ES-I3 (cell line): Measurements from ENCODE around the gene NFKB1.
A peak's percentile ranks its signal among the peaks of the same experiment; 100 is the strongest.
"Not testable (repeated sequence)": the region's sequence is repeated elsewhere in the genome, so short reads cannot be mapped to it uniquely, and the experiment has no call there.

Source experiments
- H3K36me3 ChIP-seq: 2 replicates; pipeline ENCODE4 v1.6.1; 2013; ENCODE audit warnings: mild to moderate bottlenecking, low read length, control low read depth, moderate library complexity; ENCODE audit not compliant: insufficient read depth
- H3K4me1 ChIP-seq: 2 replicates; pipeline ENCODE4 v1.6.1; 2013; ENCODE audit warnings: mild to moderate bottlenecking, control low read depth, low read length; ENCODE audit not compliant: insufficient read depth
- H3K9ac ChIP-seq: 2 replicates; pipeline ENCODE4 v1.6.1; 2013; ENCODE audit warnings: low read depth, mild to moderate bottlenecking, low read length, moderate library complexity
- H3K9me3 ChIP-seq: 2 replicates; pipeline ENCODE4 v1.6.1; 2013; ENCODE audit warnings: mild to moderate bottlenecking, low read length, moderate library complexity; ENCODE audit not compliant: control insufficient read depth, insufficient read depth

The NFKB1 gene

GRCh38 chr4:102500696-102501446, at the start of gene NFKB1:
NFKB1 (plus strand) TSS chr4:102501359; CDS start chr4:102525519, 24,160 bp downstream.
- H3K36me3 ChIP-seq, result no peaks in the 10 kb centered on the region
- no peaks in the 10 kb centered on the region for H3K9me3 ChIP-seq
- peak within 1 kb of the TSS; percentile 98 for H3K9ac ChIP-seq
- H3K4me1 ChIP-seq, result no peaks in the 10 kb centered on the region

GRCh38 chr4:102452854-102453253, 48.3 kb upstream of the NFKB1 start:
- Histone ChIP-seq H3K36me3 (no peaks in the 10 kb centered on the region), H3K9me3 (no peaks in the 10 kb centered on the region), H3K4me1 (peaks cover 4% of the 10 kb centered on the region; the same call in 1 of the 2 replicates), H3K9ac (no peak overlapping the region)

- Histone ChIP-seq H3K4me1 (no peaks in the 10 kb centered on the region), H3K36me3 (no peaks in the 10 kb centered on the region), H3K9ac (no peak overlapping the region), H3K9me3 (no peaks in the 10 kb centered on the region)
These were observed 47.3 kb upstream of the NFKB1 start for GRCh38 chr4:102453827-102454226.

GRCh38 chr4:102454268-102454667, 46.9 kb upstream of the NFKB1 start:
- Histone ChIP-seq H3K9me3 (no peaks in the 10 kb centered on the region), H3K36me3 (no peaks in the 10 kb centered on the region), H3K4me1 (no peaks in the 10 kb centered on the region), H3K9ac (no peak overlapping the region)

GRCh38 chr4:102454981-102455685, 46.0 kb upstream of the NFKB1 start:
- H3K9ac ChIP-seq, result no peak overlapping the region
- H3K36me3 ChIP-seq, result no peaks in the 10 kb centered on the region
- no peaks in the 10 kb centered on the region for H3K4me1 ChIP-seq
- H3K9me3 ChIP-seq, result no peaks in the 10 kb centered on the region

- no peak overlapping the region for H3K9ac ChIP-seq
- no peaks in the 10 kb centered on the region for H3K36me3 ChIP-seq
- H3K4me1 ChIP-seq, result no peaks in the 10 kb centered on the region
- H3K9me3 ChIP-seq, result no peaks in the 10 kb centered on the region
These were observed 45.4 kb upstream of the NFKB1 start for GRCh38 chr4:102455750-102456149.

- Histone ChIP-seq H3K4me1 (no peaks in the 10 kb centered on the region), H3K9me3 (no peaks in the 10 kb centered on the region), H3K36me3 (no peaks in the 10 kb centered on the region), H3K9ac (no peak overlapping the region)
These were observed 34.9 kb upstream of the NFKB1 start for GRCh38 chr4:102466298-102466697.

- H3K4me1 ChIP-seq, result no peaks in the 10 kb centered on the region
- H3K9ac ChIP-seq, result no peak overlapping the region
- no peaks in the 10 kb centered on the region for H3K9me3 ChIP-seq
- no peaks in the 10 kb centered on the region for H3K36me3 ChIP-seq
These were observed 31.4 kb upstream of the NFKB1 start for GRCh38 chr4:102469806-102470205.

GRCh38 chr4:102472441-102473013, 28.6 kb upstream of the NFKB1 start:
- Histone ChIP-seq H3K9ac (no peak overlapping the region), H3K9me3 (no peaks in the 10 kb centered on the region), H3K4me1 (no peaks in the 10 kb centered on the region), H3K36me3 (no peaks in the 10 kb centered on the region)

- no peaks in the 10 kb centered on the region for H3K36me3 ChIP-seq
- H3K9ac ChIP-seq, result no peak overlapping the region
- no peaks in the 10 kb centered on the region for H3K9me3 ChIP-seq
- no peaks in the 10 kb centered on the region for H3K4me1 ChIP-seq
These were observed 27.7 kb upstream of the NFKB1 start for GRCh38 chr4:102473476-102473875.

GRCh38 chr4:102474736-102475504, 26.2 kb upstream of the NFKB1 start:
- no peaks in the 10 kb centered on the region for H3K4me1 ChIP-seq
- no peak overlapping the region for H3K9ac ChIP-seq

GRCh38 chr4:102477657-102478056, 23.5 kb upstream of the NFKB1 start:
- H3K36me3 ChIP-seq, result no peaks in the 10 kb centered on the region
- H3K9me3 ChIP-seq, result no peaks in the 10 kb centered on the region
- no peaks in the 10 kb centered on the region for H3K4me1 ChIP-seq
- no peak overlapping the region for H3K9ac ChIP-seq

More at GRCh38 chr4:102474736-102475504, 26.2 kb upstream of the NFKB1 start:
- Histone ChIP-seq H3K9me3 (no peaks in the 10 kb centered on the region), H3K36me3 (no peaks in the 10 kb centered on the region)

- Histone ChIP-seq H3K36me3 (no peaks in the 10 kb centered on the region), H3K4me1 (no peaks in the 10 kb centered on the region), H3K9ac (no peak overlapping the region), H3K9me3 (no peaks in the 10 kb centered on the region)
These were observed 23.0 kb upstream of the NFKB1 start for GRCh38 chr4:102478186-102478585.

- H3K36me3 ChIP-seq, H3K4me1 ChIP-seq, H3K9me3 ChIP-seq, H3K9ac ChIP-seq: not testable (repeated sequence)
These were observed 21.3 kb upstream of the NFKB1 start for GRCh38 chr4:102479832-102480231.
